RWPE1 (cell line): Measurements from ENCODE around the gene GMEB2.
A peak's percentile ranks its signal among the peaks of the same experiment; 100 is the strongest.

Source experiments
- CTCF ChIA-PET: fragments of 350-600 bp; sonication (Branson Sonifier 250); formaldehyde crosslinking; extraction: SDS; loops from one replicate; lab custom pipeline; 2021; lab: Yijun Ruan, JAX
- POLR2A ChIA-PET: fragments of 400-600 bp; formaldehyde crosslinking; extraction: SDS; loops from one replicate; lab custom pipeline; 2020; ENCODE audit warnings: antibody characterized with exemption; ENCODE audit not compliant: low non-redundant PET; lab: Yijun Ruan, JAX
- DNase-seq: peaks from one replicate; pipeline ENCODE4 v3.0.0; 2012; ENCODE audit warnings: low spot score
- H3K27ac ChIP-seq: fragments of 450-650 bp; 2 replicates; pipeline ENCODE4 v1.5.1; 2017
- CTCF ChIP-seq: fragments of 450-650 bp; conservative IDR thresholded peaks from 2 replicates; pipeline ENCODE4 v1.5.1; 2017; ENCODE audit warnings: low read depth, mild to moderate bottlenecking

Gene GMEB2

DNA sequence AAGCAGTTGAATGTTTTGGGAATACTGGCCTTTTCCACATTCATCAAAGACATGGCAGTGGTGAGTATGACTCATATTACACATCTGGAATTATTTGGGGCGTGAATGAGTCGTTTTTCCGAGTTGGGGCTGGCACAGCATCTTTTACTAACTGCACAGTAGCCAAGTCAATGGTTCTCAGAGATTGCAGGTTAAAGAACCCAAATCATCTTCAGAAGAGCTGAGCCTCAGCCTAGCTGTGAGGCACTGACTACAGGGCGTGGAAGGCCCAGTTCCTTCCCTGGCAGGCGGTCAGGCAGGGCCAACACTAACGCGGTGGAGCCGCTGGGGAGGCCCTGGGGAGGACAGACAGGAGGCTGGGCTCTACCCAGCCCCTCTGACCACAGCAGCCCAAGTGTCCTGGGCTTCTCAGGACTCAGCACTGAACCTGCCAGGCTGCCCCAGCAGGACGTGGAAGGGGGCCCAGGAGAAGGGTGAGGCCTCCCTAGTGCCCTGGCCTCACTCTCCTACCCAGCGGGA is 32.8 kb downstream of the GMEB2 start:
- ChIA-PET POLR2A (no interaction called here), CTCF (interaction anchor here (0.6 to 0.7 kb wide), 2 partner anchors 21 to 93 kb away, joined by 3 read pairs; no protein-coding TSS in a partner anchor)

GRCh38 chr20:63592661-63593060 is 34.2 kb downstream of the GMEB2 start:
- no peak for TF ChIP-seq CTCF
- peak overlapping the region; percentile 1; the same call in 1 of the 2 replicates for H3K27ac ChIP-seq
- CTCF ChIA-PET = interaction anchor here (0.6 kb wide), 1 partner anchor 10 kb away, joined by 3 read pairs; no protein-coding TSS in a partner anchor
- no peak for DNase-seq
- POLR2A ChIA-PET = no interaction called here

More for the DNA sequence above, 32.8 kb downstream of the GMEB2 start:
- no peak for DNase-seq
- H3K27ac ChIP-seq = peak overlapping the region; percentile 58
- no peak for TF ChIP-seq CTCF

GRCh38 chr20:63591786-63592355 is 35.0 kb downstream of the GMEB2 start:
- TF ChIP-seq CTCF = no peak
- H3K27ac ChIP-seq = peak overlapping the region; percentile 1; the same call in 1 of the 2 replicates
- DNase-seq = no peak
- CTCF ChIA-PET = no interaction called here
- POLR2A ChIA-PET = no interaction called here

DNA sequence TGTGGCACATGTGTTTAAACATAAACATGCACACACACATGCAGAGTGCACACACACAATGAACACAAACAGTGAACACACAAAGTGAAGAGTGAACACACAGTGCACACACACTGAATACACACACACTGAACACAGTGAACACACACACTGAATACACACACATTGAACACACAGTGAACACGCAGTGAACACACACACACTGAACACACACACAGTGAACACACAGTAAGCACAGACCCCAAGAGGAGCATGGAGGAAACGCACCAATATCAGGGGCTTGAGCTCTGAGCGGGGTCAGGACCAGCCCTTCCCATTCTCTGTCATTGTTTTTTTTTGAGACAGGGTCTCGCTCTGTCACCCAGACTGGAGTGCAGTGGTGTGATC is 35.8 kb downstream of the GMEB2 start:
- ChIA-PET CTCF (no interaction called here), POLR2A (no interaction called here)
- H3K27ac ChIP-seq = no peak overlapping the region
- TF ChIP-seq CTCF = no peak
- no peak for DNase-seq

DNA sequence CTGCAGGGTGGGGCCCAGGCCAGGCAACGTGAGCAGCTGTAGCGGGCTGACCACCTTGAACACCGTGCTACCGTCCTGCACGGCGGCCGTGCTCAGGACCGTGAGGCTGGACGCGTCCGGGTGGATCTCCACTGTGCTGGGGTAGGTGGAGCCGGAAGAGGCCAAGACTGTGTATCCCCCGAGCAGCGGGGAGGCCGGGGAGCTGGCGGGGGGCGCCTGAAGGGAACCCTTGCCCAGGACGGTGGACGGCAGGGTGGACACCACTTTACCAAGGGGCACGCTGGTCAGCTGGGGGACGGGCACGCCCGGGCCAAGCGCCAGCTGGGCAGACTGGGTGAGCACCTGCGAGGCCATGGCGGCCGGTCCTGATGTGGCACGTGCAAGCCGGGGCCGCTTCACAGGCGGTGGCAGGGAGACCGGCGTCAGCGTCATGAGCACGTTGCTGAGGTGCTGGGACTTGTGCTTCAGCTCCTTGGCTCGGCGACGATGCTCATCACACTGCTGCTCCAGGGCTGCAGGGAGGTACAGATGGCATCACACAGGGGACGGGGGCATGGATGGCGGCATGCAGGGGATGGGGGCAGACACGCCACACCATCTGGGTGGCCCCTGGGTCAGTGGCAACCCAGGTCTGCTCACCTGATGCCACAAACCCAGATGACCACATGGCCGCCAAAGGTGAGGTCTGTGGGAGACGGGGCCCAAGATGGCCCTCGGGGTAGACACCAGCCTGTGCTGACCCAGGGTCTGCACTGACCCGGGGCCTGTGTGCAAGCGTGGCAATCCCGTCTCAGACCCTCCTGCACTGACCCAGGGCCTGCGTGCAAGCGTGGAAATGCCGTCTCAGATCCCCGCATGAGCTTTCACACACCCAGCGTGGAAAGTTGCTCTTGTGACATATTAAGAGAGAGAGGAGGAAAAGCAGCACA is 36.4 kb downstream of the GMEB2 start:
- no peak for TF ChIP-seq CTCF
- DNase-seq = no peak
- H3K27ac ChIP-seq = peak overlapping the region; percentile 19
- POLR2A ChIA-PET = no interaction called here
- CTCF ChIA-PET = interaction anchor here (0.7 to 1.0 kb wide), 2 partner anchors 52 to 53 kb away, joined by 3 to 4 read pairs; partner anchors contain the start of gene PTK6
